ENCODE results near the gene PPM1D.

- TF ChIP-seq CTCF (IDR thresholded peaks at IDR 0.05) (no peak), POLR2A (IDR thresholded peaks at IDR 0.05) (no peak)
Measured at GRCh38 chr17:60615840-60616239, 15.8 kb downstream of the PPM1D start.

All from prostate gland (tissue), 2 donors.